Kidney (tissue), 14 donors: ENCODE data around the gene GPN2. TPM values are rescaled to one million over a fixed set of nuclear protein-coding genes. Genes with fewer than 3 reads are reported as not detected.
A peak's percentile ranks its signal among the peaks of the same experiment; 100 is the strongest.
"Not testable (repeated sequence)": the region's sequence is repeated elsewhere in the genome, so short reads cannot be mapped to it uniquely, and the experiment has no call there.

ENCODE experiments used
- DNase-seq, 5 donors: peaks; one replicate each; pipeline ENCODE4 v3.0.0-alpha.2; 2013 to 2020
- FAIRE-seq: peaks from 2 replicates; lab custom pipeline; 2012; peaks lifted over from hg19 to GRCh38; lab: Jason Lieb, UNC
- H3K27ac ChIP-seq, 2 donors: one replicate each; pipeline ENCODE4 v1.7.0; 2013; ENCODE audit warnings: low read depth in 2 of 2, low read length in 2 of 2, inconsistent platforms in 1 of 2
- H3K27me3 ChIP-seq: one replicate; pipeline ENCODE4 v1.7.1; 2013; ENCODE audit warnings: low read length, inconsistent platforms; ENCODE audit not compliant: control insufficient read depth, insufficient read depth
- H3K36me3 ChIP-seq, 3 donors: one replicate each; pipeline versions ENCODE4 v1.7.0 to v1.7.1; 2013; ENCODE audit warnings: low read length in 3 of 3, control low read depth in 1 of 3, inconsistent platforms in 1 of 3; ENCODE audit not compliant: insufficient read depth in 3 of 3, control insufficient read depth in 2 of 3
- H3K4me1 ChIP-seq, 3 donors: one replicate each; pipeline versions ENCODE4 v1.7.0 to v1.7.1; 2013; ENCODE audit warnings: low read length in 3 of 3, inconsistent platforms in 1 of 3, low read depth in 1 of 3; ENCODE audit not compliant: control insufficient read depth in 2 of 3, insufficient read depth in 2 of 3
- H3K4me3 ChIP-seq, 3 donors: one replicate each; pipeline versions ENCODE4 v1.7.0 to v1.8.1; 2013; ENCODE audit warnings: low read length in 3 of 3, control low read depth in 1 of 3, inconsistent platforms in 1 of 3
- H3K9ac ChIP-seq, 3 donors: one replicate each; pipeline versions ENCODE4 v1.7.0 to v1.7.1; 2013; ENCODE audit warnings: low read length in 3 of 3, control low read depth in 1 of 3, inconsistent platforms in 1 of 3
- H3K9me3 ChIP-seq, 3 donors: one replicate each; pipeline versions ENCODE4 v1.7.0 to v1.7.1; 2013; ENCODE audit warnings: low read length in 3 of 3, control low read depth in 1 of 3, inconsistent platforms in 1 of 3; ENCODE audit not compliant: control insufficient read depth in 2 of 3, insufficient read depth in 1 of 3
- intact Hi-C: fragments of 100-400 bp; cut with DNase I; formaldehyde crosslinking; loops from one replicate; pipeline ENCODE4 v1.11.1; 2022
- polyA plus RNA-seq: library from polyadenylated mRNA; stranded (reverse); fragments of 350-450 nt; fragmentation: Illumina TruSeq; extraction: RNeasy Lipid Tissue Mini Kit (QIAGEN cat#74804); gene quantifications from one replicate; pipeline ENCODE4 v1.2.3, GENCODE V29; 2014; ENCODE audit warnings: low read depth, low replicate concordance; ENCODE audit not compliant: insufficient read depth
- total RNA-seq: library from RNA; stranded (reverse); fragmentation: NEBNext Ultra II Directional; extraction: Animal tissue kit (Norgen Biotek cat#: 25700); gene quantifications from one replicate; pipeline ENCODE4 v1.2.1, GENCODE V29; 2021
- TF ChIP-seq, protein P1 (sequence below): IDR thresholded peaks from 3 replicates; pipeline ENCODE4 v1.5.1; 2012; ENCODE audit warnings: mild to moderate bottlenecking, moderate library complexity, borderline replicate concordance; ENCODE audit not compliant: insufficient read depth; ENCODE audit errors: extremely low read depth
- donor health status: control.
- donor health status: control.
- donor health status: control.
- donor health status: control.
- donor health status: control.
- donor health status: DM: yes; HTN: yes; CAD: no.
- donor health status: Normal renal cell carcinoma (clear cell type).

Gene GPN2
- total and polyA plus RNA-seq, 2 donors from 2014 or later, result 24.6 to 28.8 TPM

- H3K4me3 ChIP-seq, result no peak overlapping the region
- peaks cover 3 to 14% (median 8%) of the 10 kb centered on the region in 3 donors for H3K4me1 ChIP-seq
- peaks cover 13 to 51% (median 37%) of the 10 kb centered on the region in 3 donors for H3K36me3 ChIP-seq
- intact Hi-C loops, result loop anchor here (10.0 kb wide), 1 partner anchor 82 kb away; no protein-coding TSS in a partner anchor
- TF ChIP-seq, protein P1, sequence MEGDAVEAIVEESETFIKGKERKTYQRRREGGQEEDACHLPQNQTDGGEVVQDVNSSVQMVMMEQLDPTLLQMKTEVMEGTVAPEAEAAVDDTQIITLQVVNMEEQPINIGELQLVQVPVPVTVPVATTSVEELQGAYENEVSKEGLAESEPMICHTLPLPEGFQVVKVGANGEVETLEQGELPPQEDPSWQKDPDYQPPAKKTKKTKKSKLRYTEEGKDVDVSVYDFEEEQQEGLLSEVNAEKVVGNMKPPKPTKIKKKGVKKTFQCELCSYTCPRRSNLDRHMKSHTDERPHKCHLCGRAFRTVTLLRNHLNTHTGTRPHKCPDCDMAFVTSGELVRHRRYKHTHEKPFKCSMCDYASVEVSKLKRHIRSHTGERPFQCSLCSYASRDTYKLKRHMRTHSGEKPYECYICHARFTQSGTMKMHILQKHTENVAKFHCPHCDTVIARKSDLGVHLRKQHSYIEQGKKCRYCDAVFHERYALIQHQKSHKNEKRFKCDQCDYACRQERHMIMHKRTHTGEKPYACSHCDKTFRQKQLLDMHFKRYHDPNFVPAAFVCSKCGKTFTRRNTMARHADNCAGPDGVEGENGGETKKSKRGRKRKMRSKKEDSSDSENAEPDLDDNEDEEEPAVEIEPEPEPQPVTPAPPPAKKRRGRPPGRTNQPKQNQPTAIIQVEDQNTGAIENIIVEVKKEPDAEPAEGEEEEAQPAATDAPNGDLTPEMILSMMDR, result peak; percentile 31
- no peak overlapping the region for H3K27ac ChIP-seq
- no peak overlapping the region for H3K9ac ChIP-seq
- DNase-seq (peak in 2 of 5 donors; percentile 2 to 37), FAIRE-seq (no peak)
- H3K9me3 ChIP-seq, result no peaks in the 10 kb centered on the region
- H3K27me3 ChIP-seq, result no peaks in the 10 kb centered on the region
Measured at GRCh38 chr1:26887125-26887524, 3.0 kb downstream of the GPN2 start.

GRCh38 chr1:26882696-26883463 is 7.2 kb downstream of the GPN2 start:
- FAIRE-seq, result no peak
- Histone ChIP-seq H3K36me3 (peaks cover 15 to 62% (median 50%) of the 10 kb centered on the region in 3 donors), H3K27me3 (no peaks in the 10 kb centered on the region), H3K4me1 (no peaks in the 10 kb centered on the region), H3K9me3 (no peaks in the 10 kb centered on the region), H3K4me3 (no peak overlapping the region), H3K27ac (no peak overlapping the region), H3K9ac (no peak overlapping the region)
- intact Hi-C loops, result loop anchor here (10.0 kb wide), 1 partner anchor 78 kb away; no protein-coding TSS in a partner anchor
- TF ChIP-seq, protein P1, result no peak
- DNase-seq, result peak in 1 of 5 donors; percentile 19

DNA sequence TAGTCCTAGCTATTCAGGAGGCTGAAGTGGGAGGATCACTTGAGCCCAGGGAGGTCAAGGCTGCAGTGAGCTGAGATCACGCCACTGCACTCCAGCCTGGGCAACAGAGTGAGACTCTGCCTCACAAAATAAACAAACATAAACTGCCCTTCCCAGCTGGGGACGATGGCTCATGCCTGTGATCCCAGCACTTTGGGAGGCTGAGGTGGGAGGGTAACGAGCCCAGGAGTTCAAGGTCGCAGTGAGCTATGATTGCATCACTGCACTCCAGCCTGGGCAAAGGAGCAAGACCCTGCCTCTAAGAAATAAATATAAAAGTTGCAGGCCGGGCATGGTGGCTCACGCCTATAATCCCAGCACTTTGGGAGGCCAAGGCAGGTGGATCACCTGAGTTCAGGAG is 8.5 kb downstream of the GPN2 start:
- H3K9me3 ChIP-seq, FAIRE-seq, H3K4me3 ChIP-seq, H3K4me1 ChIP-seq, H3K27ac ChIP-seq, H3K9ac ChIP-seq, H3K27me3 ChIP-seq: not testable (repeated sequence)
- intact Hi-C loops, result loop anchor here (10.0 kb wide), 1 partner anchor 77 kb away; no protein-coding TSS in a partner anchor
- peak in 1 of 5 donors; percentile 35 for DNase-seq
- peaks cover 15 to 61% (median 52%) of the 10 kb centered on the region in 3 donors for H3K36me3 ChIP-seq

GRCh38 chr1:26879793-26880192 is 10.3 kb downstream of the GPN2 start:
- TF ChIP-seq, protein P1, result no peak
- intact Hi-C loops, result loop anchor here (10.0 kb wide), 1 partner anchor 75 kb away; no protein-coding TSS in a partner anchor

More at GRCh38 chr1:26879793-26880192, 10.3 kb downstream of the GPN2 start:
- H3K36me3 ChIP-seq, result peaks cover 6 to 47% (median 40%) of the 10 kb centered on the region in 3 donors
- no peak overlapping the region for H3K9ac ChIP-seq
- DNase-seq, result no peak
- H3K27me3 ChIP-seq, result no peaks in the 10 kb centered on the region
- H3K4me3 ChIP-seq, result no peak overlapping the region
- no peaks in the 10 kb centered on the region for H3K4me1 ChIP-seq
- no peak for FAIRE-seq
- no peak overlapping the region for H3K27ac ChIP-seq
- no peaks in the 10 kb centered on the region for H3K9me3 ChIP-seq
